ENCODE measurements around the gene MBD3L2.

DNA sequence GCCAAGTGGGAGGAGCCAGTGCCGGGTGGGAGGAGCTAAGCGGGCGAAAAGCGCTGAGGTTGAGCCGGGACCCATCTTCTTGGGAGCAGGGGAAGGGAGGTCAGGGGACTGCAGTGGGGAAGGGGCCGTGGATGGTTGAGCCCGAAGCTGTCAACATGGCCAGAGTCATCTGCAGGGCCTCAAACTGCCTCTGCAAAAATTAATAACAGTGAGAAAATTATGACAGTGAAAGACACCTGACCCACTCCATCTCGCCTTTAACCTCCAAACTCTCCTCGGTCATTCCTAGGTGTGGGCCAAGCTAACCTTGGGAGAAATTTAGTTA is 50.4 kb downstream of the MBD3L2 start:
- TF ChIP-seq POLR2AphosphoS5 (IDR thresholded peaks at IDR 0.05) (no peak), POLR2A (IDR thresholded peaks at IDR 0.05) (no peak)
- TF ChIP-seq, protein P1, sequence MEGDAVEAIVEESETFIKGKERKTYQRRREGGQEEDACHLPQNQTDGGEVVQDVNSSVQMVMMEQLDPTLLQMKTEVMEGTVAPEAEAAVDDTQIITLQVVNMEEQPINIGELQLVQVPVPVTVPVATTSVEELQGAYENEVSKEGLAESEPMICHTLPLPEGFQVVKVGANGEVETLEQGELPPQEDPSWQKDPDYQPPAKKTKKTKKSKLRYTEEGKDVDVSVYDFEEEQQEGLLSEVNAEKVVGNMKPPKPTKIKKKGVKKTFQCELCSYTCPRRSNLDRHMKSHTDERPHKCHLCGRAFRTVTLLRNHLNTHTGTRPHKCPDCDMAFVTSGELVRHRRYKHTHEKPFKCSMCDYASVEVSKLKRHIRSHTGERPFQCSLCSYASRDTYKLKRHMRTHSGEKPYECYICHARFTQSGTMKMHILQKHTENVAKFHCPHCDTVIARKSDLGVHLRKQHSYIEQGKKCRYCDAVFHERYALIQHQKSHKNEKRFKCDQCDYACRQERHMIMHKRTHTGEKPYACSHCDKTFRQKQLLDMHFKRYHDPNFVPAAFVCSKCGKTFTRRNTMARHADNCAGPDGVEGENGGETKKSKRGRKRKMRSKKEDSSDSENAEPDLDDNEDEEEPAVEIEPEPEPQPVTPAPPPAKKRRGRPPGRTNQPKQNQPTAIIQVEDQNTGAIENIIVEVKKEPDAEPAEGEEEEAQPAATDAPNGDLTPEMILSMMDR (IDR thresholded peaks at IDR 0.05) = no peak
